HUDEP-2 (cell line): ENCODE data around the gene JDP2.
A peak's percentile ranks its signal among the peaks of the same experiment; 100 is the strongest.

Source experiments
- DNase-seq, 76 experiments: peaks; one replicate each; lab custom pipeline; 2025; ENCODE audit not compliant: unreplicated experiment in 76 of 76; lab: John Stamatoyannopoulos, UW

Gene JDP2

GRCh38 chr14:75477881-75478280 is 50.1 kb downstream of the JDP2 start:
- DNase-seq, result no peak

- DNase-seq, result no peak
These were observed 52.2 kb downstream of the JDP2 start for GRCh38 chr14:75479770-75480600.

GRCh38 chr14:75482366-75482765 is 54.5 kb downstream of the JDP2 start:
- no peak for DNase-seq

GRCh38 chr14:75484711-75485429 is 57.0 kb downstream of the JDP2 start:
- no peak for DNase-seq

- peak in 3 of 76 experiments; percentile 1 to 4 (median 1) for DNase-seq
These were observed 58.5 kb downstream of the JDP2 start for GRCh38 chr14:75486318-75486717.

GRCh38 chr14:75487155-75487671 is 59.4 kb downstream of the JDP2 start:
- DNase-seq, result no peak

- DNase-seq, result no peak
These were observed 61.6 kb downstream of the JDP2 start for GRCh38 chr14:75489480-75489837.

- DNase-seq, result no peak
These were observed 63.7 kb downstream of the JDP2 start for GRCh38 chr14:75491376-75491978.

GRCh38 chr14:75492832-75493591 is 65.2 kb downstream of the JDP2 start:
- no peak for DNase-seq

- no peak for DNase-seq
These were observed 65.8 kb downstream of the JDP2 start for GRCh38 chr14:75493592-75494087.

GRCh38 chr14:75494896-75495295 is 67.1 kb downstream of the JDP2 start:
- no peak for DNase-seq

- no peak for DNase-seq
These were observed 67.6 kb downstream of the JDP2 start for GRCh38 chr14:75495399-75495798.

- no peak for DNase-seq
These were observed 68.1 kb downstream of the JDP2 start for GRCh38 chr14:75495882-75496281.

GRCh38 chr14:75496755-75497154 is 68.9 kb downstream of the JDP2 start:
- DNase-seq, result no peak

- DNase-seq, result no peak
These were observed 69.4 kb downstream of the JDP2 start for GRCh38 chr14:75497191-75497590.

GRCh38 chr14:75497701-75498100 is 69.9 kb downstream of the JDP2 start:
- DNase-seq, result no peak

GRCh38 chr14:75499084-75499875 is 71.5 kb downstream of the JDP2 start:
- DNase-seq, result no peak

GRCh38 chr14:75501080-75501479 is 73.3 kb downstream of the JDP2 start:
- no peak for DNase-seq

- DNase-seq, result no peak
These were observed 76.6 kb downstream of the JDP2 start for GRCh38 chr14:75504411-75504810.

- no peak for DNase-seq
These were observed 79.1 kb downstream of the JDP2 start for GRCh38 chr14:75506930-75507329.
